K562 (cell line): ENCODE results near the gene SEPTIN8. TPM values are rescaled to one million over a fixed set of nuclear protein-coding genes. Genes with fewer than 3 reads are reported as not detected.

Source experiments
- AFF1 ChIP-seq, 2 experiments: fragments of 450-650 bp; IDR thresholded peaks; 2 replicates each; pipeline ENCODE4 v1.6.1; 2018; ENCODE audit warnings: mild to moderate bottlenecking in 2 of 2, low read depth in 1 of 2; ENCODE audit not compliant: partially characterized antibody in 2 of 2
- CHD4 ChIP-seq: fragments of 200-600 bp; sonication (generic); IDR thresholded peaks from 3 replicates; pipeline ENCODE4 v1.6.1; 2012; ENCODE audit warnings: low read depth, mild to moderate bottlenecking, mixed read lengths, low read length, inconsistent platforms; ENCODE audit not compliant: insufficient read depth, insufficient replicate concordance, poor library complexity, severe bottlenecking
- EZH2 ChIP-seq: IDR thresholded peaks from 2 replicates; pipeline ENCODE4 v1.6.1; 2012; ENCODE audit warnings: low read depth, mild to moderate bottlenecking, inconsistent platforms, low read length, borderline replicate concordance
- FUS ChIP-seq: fragments of 200-400 bp; formaldehyde crosslinking; optimal IDR thresholded peaks from 2 replicates; pipeline ENCODE3; 2017; ENCODE audit warnings: low read depth, low read length
- HEY1 ChIP-seq: fragments of 250-450 bp; sonication (Bioruptor Pico); IDR thresholded peaks from 2 replicates; pipeline ENCODE4 v1.5.0; 2020; ENCODE audit warnings: mild to moderate bottlenecking, moderate library complexity, borderline replicate concordance
- IFI16 ChIP-seq: fragments of 250-450 bp; sonication (Bioruptor Pico); IDR thresholded peaks from 2 replicates; pipeline ENCODE4 v2.1.2; 2022; ENCODE audit warnings: mild to moderate bottlenecking, inconsistent platforms
- KDM2B ChIP-seq: fragments of 250-450 bp; sonication (Bioruptor Pico); IDR thresholded peaks from 2 replicates; pipeline ENCODE4 v1.8.0; 2021; ENCODE audit warnings: mild to moderate bottlenecking, moderate library complexity
- NFATC3 ChIP-seq: fragments of 450-650 bp; IDR thresholded peaks from 2 replicates; pipeline ENCODE4 v1.6.1; 2017; ENCODE audit warnings: mild to moderate bottlenecking
- NFYB ChIP-seq: IDR thresholded peaks from 2 replicates; pipeline ENCODE4 v1.6.1; 2011; ENCODE audit warnings: mild to moderate bottlenecking, moderate library complexity; ENCODE audit not compliant: insufficient read length; ENCODE audit errors: extremely low read depth
- RBM22 ChIP-seq: fragments of 200-400 bp; formaldehyde crosslinking; IDR thresholded peaks from 2 replicates; pipeline ENCODE4 v1.6.1; 2018; ENCODE audit warnings: low read length, low read depth; ENCODE audit not compliant: poor library complexity, severe bottlenecking
- STAG1 ChIP-seq: sonication (generic); formaldehyde crosslinking; IDR thresholded peaks from 2 replicates; pipeline ENCODE4 v1.5.0; 2020; ENCODE audit warnings: missing genetic modification reagents, borderline replicate concordance
- TAF1 ChIP-seq: IDR thresholded peaks from 2 replicates; pipeline ENCODE4 v1.6.1; 2011; ENCODE audit warnings: mild to moderate bottlenecking, low read length, moderate library complexity; ENCODE audit not compliant: insufficient read depth, control insufficient read depth, severe bottlenecking; ENCODE audit errors: extremely low read depth
- TOE1 ChIP-seq, 2 experiments: fragments of 450-650 bp in 1 of 2; sonication (generic) in 1 of 2; formaldehyde crosslinking in 1 of 2; IDR thresholded peaks; 2 replicates each; pipeline versions ENCODE4 v1.7.1 to v1.8.0; 2016 to 2022; ENCODE audit warnings: borderline replicate concordance in 2 of 2, mild to moderate bottlenecking in 2 of 2, antibody characterized with exemption in 1 of 2, inconsistent platforms in 1 of 2, low read depth in 1 of 2, missing genetic modification reagents in 1 of 2, moderate library complexity in 1 of 2
- WHSC1 ChIP-seq: IDR thresholded peaks from one replicate; pipeline ENCODE4 v1.6.1; 2012; ENCODE audit warnings: low read length, control low read depth, inconsistent platforms
- YY1 ChIP-seq, 3 experiments: IDR thresholded peaks; 2 replicates each; pipeline ENCODE4 v1.6.1; 2011; ENCODE audit warnings: low read length in 2 of 3, mild to moderate bottlenecking in 2 of 3, moderate library complexity in 2 of 3, borderline replicate concordance in 1 of 3, control low read depth in 1 of 3, low read depth in 1 of 3; ENCODE audit not compliant: insufficient read depth in 3 of 3, insufficient replicate concordance in 2 of 3, control insufficient read depth in 1 of 3, insufficient read length in 1 of 3; ENCODE audit errors: extremely low read depth in 1 of 3
- ZBTB7A ChIP-seq: IDR thresholded peaks from 2 replicates; pipeline ENCODE4 v1.6.1; 2011; ENCODE audit warnings: low read depth, mild to moderate bottlenecking, low read length, moderate library complexity, borderline replicate concordance; ENCODE audit not compliant: control insufficient read depth
- ZFP36 ChIP-seq: fragments of 150-350 bp; IDR thresholded peaks from 2 replicates; pipeline ENCODE4 v1.6.1; 2018; ENCODE audit warnings: low read length, low read depth; ENCODE audit not compliant: partially characterized antibody
- ZNF174 ChIP-seq: fragments of 250-450 bp; sonication (Bioruptor Pico); IDR thresholded peaks from 2 replicates; pipeline ENCODE4 v1.4.0; 2020; ENCODE audit warnings: mild to moderate bottlenecking
- ZNF384 ChIP-seq: IDR thresholded peaks from 2 replicates; pipeline ENCODE4 v1.6.1; 2012; ENCODE audit warnings: low read depth, low read length, improper control_type of control experiment
- polyA plus RNA-seq, 8 experiments: library from polyadenylated mRNA; depleted of rRNA in 4 of 8; stranded (reverse) in 5 of 8; unstranded in 3 of 8; fragments of >200 nt; fragmentation: Nextera tagmentation in 2 of 8; fragmentation: Illumina TruSeq in 1 of 8; extraction: Ambion mirVana in 2 of 8; extraction: Trizol in 1 of 8; gene quantifications; 2 replicates each; pipeline versions ENCODE4 v1.2.1 to v1.2.3, GENCODE V29; 2011 to 2014; ENCODE audit warnings: inconsistent platforms in 1 of 8, missing spikeins in 1 of 8
- total RNA-seq, 7 experiments: library from RNA; depleted of rRNA in 6 of 7; stranded (reverse); fragments of >200 nt in 6 of 7; fragmentation: Illumina TruSeq in 2 of 7; extraction: Trizol in 2 of 7; gene quantifications; 2 replicates each; pipeline versions ENCODE4 v1.2.1 to v1.2.3, GENCODE V29; 2011 to 2021; ENCODE audit warnings: low replicate concordance in 1 of 7
- TF ChIP-seq, protein P1 (sequence below): sonication (generic); formaldehyde crosslinking; IDR thresholded peaks from 2 replicates; pipeline ENCODE4 v1.8.0; 2022; ENCODE audit warnings: mild to moderate bottlenecking, missing genetic modification reagents

SEPTIN8 gene
- total and polyA plus RNA-seq, 9 of the 15 experiments (the other 6 are each of a cell fraction or from before 2014, with no cell fraction given), result 19.3 to 142 (median 101) TPM

DNA sequence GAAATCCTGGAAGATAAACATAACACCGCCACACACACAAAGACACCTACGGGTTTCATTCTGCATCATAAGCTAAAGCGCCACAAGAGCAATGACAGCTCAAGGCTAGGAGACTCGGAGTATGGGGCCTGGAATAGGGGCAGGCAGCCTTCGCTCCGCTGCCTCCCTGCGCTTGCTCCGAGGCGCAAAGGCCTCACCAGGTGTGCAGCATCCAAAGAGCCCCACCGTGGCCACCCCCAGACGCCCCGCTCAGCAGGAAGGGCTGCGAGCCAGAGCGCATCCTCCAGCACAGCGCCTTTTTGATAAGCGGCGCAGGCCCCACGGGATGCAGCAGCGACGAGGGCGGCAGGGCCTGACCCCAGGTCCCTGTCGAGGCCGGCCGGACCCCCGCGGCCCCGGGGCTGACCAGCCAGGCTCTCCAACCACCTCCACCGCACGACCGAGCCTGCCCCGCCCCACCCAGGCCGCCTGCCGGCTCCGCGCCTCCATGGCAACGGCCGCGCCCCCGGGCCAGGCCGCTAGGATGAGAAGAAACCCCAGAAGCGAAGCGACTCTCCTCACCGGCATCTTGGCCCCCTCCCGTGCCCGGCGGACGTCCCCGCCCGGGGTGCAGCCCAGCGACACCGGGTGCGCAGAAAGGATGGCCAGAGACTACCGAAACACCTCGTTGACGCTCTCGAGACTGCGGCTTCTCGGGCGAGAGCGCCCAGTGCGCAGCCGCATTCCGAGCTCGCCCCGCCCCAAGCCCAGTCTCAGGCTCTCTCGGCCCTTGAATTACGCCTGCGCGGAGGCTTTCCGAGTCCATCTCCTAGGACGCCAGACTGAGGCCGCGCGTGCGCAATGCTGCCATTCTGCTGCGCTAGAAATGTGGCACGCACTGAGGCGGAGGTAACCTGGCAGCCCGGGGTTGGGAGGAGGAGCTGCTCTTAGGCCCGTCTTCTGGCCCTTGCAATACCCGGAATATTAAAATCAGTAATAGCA, 39.9 kb downstream of the SEPTIN8 start, which contains the start of gene KIF3A (continued):
- TF ChIP-seq AFF1 (IDR thresholded peaks at IDR 0.05; ENCODE audit: low read depth in 1 of 2, partially characterized antibody in 2 of 2) (no peak), ZBTB7A (no peak), TAF1 (no peak), HEY1 (CRISPR knock-in tag) (no peak), KDM2B (CRISPR knock-in tag) (0 out of 2 replicates have a peak, but pooled peaks have one; percentile 60), WHSC1 (no peak), ZNF174 (CRISPR knock-in tag) (no peak), STAG1 (CRISPR knock-in tag) (no peak), YY1 (IDR thresholded peaks at IDR 0.05; ENCODE audit: borderline replicate concordance in 1 of 3, control insufficient read depth in 1 of 3, extremely low read depth in 1 of 3, insufficient read depth in 3 of 3, insufficient read length in 1 of 3, insufficient replicate concordance in 2 of 3, low read depth in 1 of 3, low read length in 2 of 3) (peak in 1 of 3 experiments; percentile 15), EZH2 (no peak), TOE1 (IDR thresholded peaks at IDR 0.05; ENCODE audit: borderline replicate concordance) (no peak), TOE1 (CRISPR knock-in tag; IDR thresholded peaks at IDR 0.05; ENCODE audit: borderline replicate concordance, low read depth) (no peak), RBM22 (no peak), CHD4 (no peak), FUS (peak; percentile 34), NFYB (no peak), NFATC3 (no peak), IFI16 (no peak), ZNF384 (no peak), ZFP36 (no peak)
- TF ChIP-seq, protein P1, sequence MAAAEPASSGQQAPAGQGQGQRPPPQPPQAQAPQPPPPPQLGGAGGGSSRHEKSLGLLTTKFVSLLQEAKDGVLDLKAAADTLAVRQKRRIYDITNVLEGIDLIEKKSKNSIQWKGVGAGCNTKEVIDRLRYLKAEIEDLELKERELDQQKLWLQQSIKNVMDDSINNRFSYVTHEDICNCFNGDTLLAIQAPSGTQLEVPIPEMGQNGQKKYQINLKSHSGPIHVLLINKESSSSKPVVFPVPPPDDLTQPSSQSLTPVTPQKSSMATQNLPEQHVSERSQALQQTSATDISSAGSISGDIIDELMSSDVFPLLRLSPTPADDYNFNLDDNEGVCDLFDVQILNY (CRISPR knock-in tag), result no peak
